ENCODE data around the gene NCAPD2.

The NCAPD2 gene

DNA sequence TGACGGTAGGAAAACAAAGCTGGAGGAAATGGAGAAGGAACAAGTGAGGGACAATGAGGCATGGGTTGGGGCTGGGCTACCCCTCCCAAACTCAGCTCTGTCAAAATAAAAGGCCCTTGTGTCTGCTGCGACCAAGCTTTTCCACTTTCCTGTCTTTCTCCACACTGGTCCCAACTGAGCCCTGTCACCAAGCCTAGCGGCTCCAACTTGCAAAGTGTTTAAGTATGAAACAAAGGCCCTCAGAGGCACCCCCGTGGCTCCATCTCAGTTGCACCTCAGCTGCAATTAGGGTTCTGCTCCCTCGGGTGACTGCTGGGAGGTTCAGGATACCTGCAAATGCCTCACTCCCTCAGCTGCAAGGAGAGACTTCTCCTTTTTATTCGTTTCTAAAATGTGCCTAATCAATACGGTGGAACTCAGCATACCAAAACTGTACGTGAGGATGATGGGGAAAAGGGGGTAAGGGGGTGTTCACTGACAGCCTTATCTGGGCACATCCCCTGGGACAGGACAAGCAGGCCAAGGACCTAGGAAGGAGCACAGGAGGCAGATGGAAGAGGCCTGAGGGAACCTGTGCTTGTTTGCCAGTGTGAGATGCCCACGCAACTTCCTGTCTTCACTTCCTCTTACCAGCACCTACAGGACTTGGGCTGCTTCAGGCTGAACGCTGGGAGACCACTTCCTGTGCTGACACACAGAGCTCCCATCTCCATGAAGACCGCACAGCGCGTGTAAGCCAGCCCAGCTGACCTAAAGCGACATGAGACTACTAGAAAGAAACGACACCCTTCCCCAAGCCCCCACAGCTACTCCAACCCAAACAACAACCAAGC is 32.3 kb upstream of the NCAPD2 start:
- Histone ChIP-seq H3K4me3 (ENCODE audit: insufficient read length, low read depth) (no peak overlapping the region), H3K27me3 (ENCODE audit: insufficient read depth, insufficient read length) (no peaks in the 10 kb centered on the region), H3K9me3 (ENCODE audit: insufficient read depth, low read length) (no peaks in the 10 kb centered on the region), H3K4me1 (ENCODE audit: insufficient read depth, insufficient read length) (peaks cover 5% of the 10 kb centered on the region), H3K36me3 (ENCODE audit: insufficient read depth, insufficient read length, low read length) (peaks cover 94% of the 10 kb centered on the region), H3K9ac (ENCODE audit: insufficient read length, low read depth) (no peak overlapping the region)
- TF ChIP-seq ZNF274 (IDR thresholded peaks at IDR 0.05; ENCODE audit: low read depth, low read length) (no peak), SUZ12 (IDR thresholded peaks at IDR 0.05; ENCODE audit: extremely low read depth, insufficient read depth, insufficient read length) (no peak), YY1 (IDR thresholded peaks at IDR 0.05; ENCODE audit: insufficient read depth, insufficient read length) (no peak)
- DNase-seq (ENCODE audit: low read depth, low spot score) = no peak

- H3K9ac ChIP-seq (ENCODE audit: insufficient read length, low read depth) = no peak overlapping the region
- no peak overlapping the region for H3K4me3 ChIP-seq (ENCODE audit: insufficient read length, low read depth)
- no peak for DNase-seq (ENCODE audit: low read depth, low spot score)
- peaks cover 90% of the 10 kb centered on the region for H3K36me3 ChIP-seq (ENCODE audit: insufficient read depth, insufficient read length, low read length)
- no peaks in the 10 kb centered on the region for H3K27me3 ChIP-seq (ENCODE audit: insufficient read depth, insufficient read length)
- no peaks in the 10 kb centered on the region for H3K9me3 ChIP-seq (ENCODE audit: insufficient read depth, low read length)
- H3K4me1 ChIP-seq (ENCODE audit: insufficient read depth, insufficient read length) = peaks cover 5% of the 10 kb centered on the region
- no peak for TF ChIP-seq ZNF274 (IDR thresholded peaks at IDR 0.05; ENCODE audit: low read depth, low read length)
- TF ChIP-seq YY1 (IDR thresholded peaks at IDR 0.05; ENCODE audit: insufficient read depth, insufficient read length) = no peak
- no peak for TF ChIP-seq SUZ12 (IDR thresholded peaks at IDR 0.05; ENCODE audit: extremely low read depth, insufficient read depth, insufficient read length)
These were observed 31.5 kb upstream of the NCAPD2 start for GRCh38 chr12:6462234-6462995.

DNA sequence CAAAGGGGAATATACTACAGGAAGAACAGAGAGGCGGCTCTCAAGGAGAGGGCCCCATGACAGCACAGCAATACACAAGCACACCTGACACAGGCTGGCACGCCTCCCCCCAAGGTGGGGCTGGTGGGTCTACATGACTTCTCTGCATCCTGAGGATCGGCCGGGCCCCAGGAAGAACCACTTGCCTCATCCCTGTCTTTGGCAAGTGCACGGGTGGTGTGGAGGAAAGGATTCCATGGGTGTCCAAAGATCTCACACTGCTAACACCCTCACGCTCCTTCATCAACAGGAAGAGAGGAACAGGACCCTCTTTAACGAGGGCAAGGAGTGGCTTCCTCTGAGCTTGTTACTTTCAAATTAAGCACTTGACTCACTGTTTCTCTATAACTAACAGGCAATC is 30.7 kb upstream of the NCAPD2 start:
- Histone ChIP-seq H3K27me3 (ENCODE audit: insufficient read depth, insufficient read length) (no peaks in the 10 kb centered on the region), H3K36me3 (ENCODE audit: insufficient read depth, insufficient read length, low read length) (peaks cover 91% of the 10 kb centered on the region), H3K4me1 (ENCODE audit: insufficient read depth, insufficient read length) (peaks cover 5% of the 10 kb centered on the region), H3K9ac (ENCODE audit: insufficient read length, low read depth) (no peak overlapping the region), H3K4me3 (ENCODE audit: insufficient read length, low read depth) (no peak overlapping the region), H3K9me3 (ENCODE audit: insufficient read depth, low read length) (peaks cover 8% of the 10 kb centered on the region; the same call in 1 of the 2 replicates)
- no peak for TF ChIP-seq SUZ12 (IDR thresholded peaks at IDR 0.05; ENCODE audit: extremely low read depth, insufficient read depth, insufficient read length)
- no peak for TF ChIP-seq ZNF274 (IDR thresholded peaks at IDR 0.05; ENCODE audit: low read depth, low read length)
- no peak for TF ChIP-seq YY1 (IDR thresholded peaks at IDR 0.05; ENCODE audit: insufficient read depth, insufficient read length)
- no peak for DNase-seq (ENCODE audit: low read depth, low spot score)

DNA sequence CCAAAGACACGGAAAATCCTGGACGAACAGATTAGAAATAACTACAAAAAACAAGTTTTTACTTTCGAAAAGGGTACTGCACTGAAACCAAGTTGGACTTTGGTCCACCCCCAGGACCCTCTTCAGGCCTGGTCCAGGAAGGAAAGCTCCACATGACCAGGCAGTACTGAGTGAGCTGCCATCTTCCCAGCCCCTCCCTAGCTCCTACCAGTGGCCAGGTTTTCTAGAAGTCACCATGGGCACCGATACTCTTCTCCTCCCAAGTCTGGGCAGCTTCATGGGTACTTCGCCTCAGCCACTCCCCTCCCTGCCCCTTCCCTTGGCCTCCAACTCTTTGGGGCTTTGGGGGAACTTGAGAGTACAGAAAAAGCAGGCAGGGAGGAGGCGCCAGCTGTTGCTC is 30.0 kb upstream of the NCAPD2 start:
- no peak overlapping the region for H3K9ac ChIP-seq (ENCODE audit: insufficient read length, low read depth)
- no peak for TF ChIP-seq YY1 (IDR thresholded peaks at IDR 0.05; ENCODE audit: insufficient read depth, insufficient read length)
- no peak for TF ChIP-seq SUZ12 (IDR thresholded peaks at IDR 0.05; ENCODE audit: extremely low read depth, insufficient read depth, insufficient read length)
- TF ChIP-seq ZNF274 (IDR thresholded peaks at IDR 0.05; ENCODE audit: low read depth, low read length) = no peak
- peaks cover 13% of the 10 kb centered on the region; the same call in 1 of the 2 replicates for H3K9me3 ChIP-seq (ENCODE audit: insufficient read depth, low read length)
- DNase-seq (ENCODE audit: low read depth, low spot score) = no peak
- H3K4me3 ChIP-seq (ENCODE audit: insufficient read length, low read depth) = no peak overlapping the region
- no peaks in the 10 kb centered on the region for H3K27me3 ChIP-seq (ENCODE audit: insufficient read depth, insufficient read length)
- H3K36me3 ChIP-seq (ENCODE audit: insufficient read depth, insufficient read length, low read length) = peaks cover 91% of the 10 kb centered on the region
- H3K4me1 ChIP-seq (ENCODE audit: insufficient read depth, insufficient read length) = peaks cover 5% of the 10 kb centered on the region

- peaks cover 88% of the 10 kb centered on the region for H3K36me3 ChIP-seq (ENCODE audit: insufficient read depth, insufficient read length, low read length)
- H3K4me1 ChIP-seq (ENCODE audit: insufficient read depth, insufficient read length) = peaks cover 7% of the 10 kb centered on the region
- no peak overlapping the region for H3K4me3 ChIP-seq (ENCODE audit: insufficient read length, low read depth)
- H3K27me3 ChIP-seq (ENCODE audit: insufficient read depth, insufficient read length) = no peaks in the 10 kb centered on the region
- H3K9me3 ChIP-seq (ENCODE audit: insufficient read depth, low read length) = peaks cover 13% of the 10 kb centered on the region; the same call in 1 of the 2 replicates
- DNase-seq (ENCODE audit: low read depth, low spot score) = no peak
- TF ChIP-seq SUZ12 (IDR thresholded peaks at IDR 0.05; ENCODE audit: extremely low read depth, insufficient read depth, insufficient read length) (no peak), YY1 (IDR thresholded peaks at IDR 0.05; ENCODE audit: insufficient read depth, insufficient read length) (no peak), ZNF274 (IDR thresholded peaks at IDR 0.05; ENCODE audit: low read depth, low read length) (no peak)
- no peak overlapping the region for H3K9ac ChIP-seq (ENCODE audit: insufficient read length, low read depth)
These were observed 29.4 kb upstream of the NCAPD2 start for GRCh38 chr12:6464531-6464930.

DNA sequence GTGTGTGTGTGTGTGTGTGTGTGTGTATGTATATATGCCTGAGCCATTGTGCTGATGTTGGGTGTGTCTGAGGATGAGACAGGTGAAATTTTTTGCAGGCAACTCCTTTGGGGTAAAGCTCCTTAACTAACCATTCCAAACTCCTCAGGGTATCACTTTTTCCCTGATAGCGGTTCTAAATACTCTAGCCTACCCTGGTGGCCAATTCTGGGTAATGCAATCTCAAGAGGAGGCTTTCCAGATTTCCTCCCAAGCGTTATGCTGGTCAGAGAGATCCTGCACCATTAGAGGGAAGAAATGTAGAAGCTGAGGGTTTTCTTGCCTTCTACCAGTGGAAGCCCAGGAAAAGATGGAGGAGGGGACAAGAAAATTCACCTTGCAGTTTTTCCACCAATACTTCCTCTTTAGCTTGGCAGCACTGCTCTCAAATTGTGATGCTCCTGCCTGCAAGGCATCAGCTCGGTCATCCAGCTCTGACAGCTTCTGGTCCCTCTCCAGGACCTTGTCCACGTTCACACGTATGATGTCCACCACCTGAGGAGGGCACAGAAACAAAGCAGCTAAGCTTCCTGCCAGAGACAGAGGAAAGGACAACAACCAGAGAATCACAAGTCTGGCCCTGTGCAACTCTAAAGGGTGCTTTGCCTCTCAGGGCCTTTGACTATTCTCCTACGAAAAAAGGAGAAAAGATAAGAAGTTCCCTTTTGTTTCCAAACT is 28.3 kb upstream of the NCAPD2 start:
- Histone ChIP-seq H3K9ac (ENCODE audit: insufficient read length, low read depth) (no peak overlapping the region), H3K36me3 (ENCODE audit: insufficient read depth, insufficient read length, low read length) (peaks cover 80% of the 10 kb centered on the region), H3K27me3 (ENCODE audit: insufficient read depth, insufficient read length) (no peaks in the 10 kb centered on the region), H3K4me3 (ENCODE audit: insufficient read length, low read depth) (no peak overlapping the region), H3K4me1 (ENCODE audit: insufficient read depth, insufficient read length) (peaks cover 10% of the 10 kb centered on the region), H3K9me3 (ENCODE audit: insufficient read depth, low read length) (peaks cover 13% of the 10 kb centered on the region; the same call in 1 of the 2 replicates)
- TF ChIP-seq SUZ12 (IDR thresholded peaks at IDR 0.05; ENCODE audit: extremely low read depth, insufficient read depth, insufficient read length) (no peak), ZNF274 (IDR thresholded peaks at IDR 0.05; ENCODE audit: low read depth, low read length) (no peak), YY1 (IDR thresholded peaks at IDR 0.05; ENCODE audit: insufficient read depth, insufficient read length) (no peak)
- DNase-seq (ENCODE audit: low read depth, low spot score) = peak; percentile 97

Measured in NT2/D1 (cell line).